Fibroblast of pulmonary artery (primary cell): ENCODE measurements around the gene CDK14.

Source experiments
- DNase-seq: peaks from one replicate; pipeline ENCODE4 v3.0.0-alpha.2; 2010; ENCODE audit warnings: low read depth
- H3K4me3 ChIP-seq: replicated peaks from 2 replicates; pipeline ENCODE4 v1.5.1; 2011; ENCODE audit warnings: low read depth, mild to moderate bottlenecking, control low read depth, low read length, moderate library complexity
- CTCF ChIP-seq: IDR thresholded peaks from 2 replicates; pipeline ENCODE4 v1.5.1; 2011; ENCODE audit warnings: mild to moderate bottlenecking, control low read depth, low read length, inconsistent platforms; ENCODE audit errors: missing control alignments

Gene CDK14

GRCh38 chr7:91157579-91158320 lies 561.6 kb downstream of the CDK14 start:
- TF ChIP-seq CTCF, result no peak
- no peak overlapping the region for H3K4me3 ChIP-seq
- no peak for DNase-seq

DNA sequence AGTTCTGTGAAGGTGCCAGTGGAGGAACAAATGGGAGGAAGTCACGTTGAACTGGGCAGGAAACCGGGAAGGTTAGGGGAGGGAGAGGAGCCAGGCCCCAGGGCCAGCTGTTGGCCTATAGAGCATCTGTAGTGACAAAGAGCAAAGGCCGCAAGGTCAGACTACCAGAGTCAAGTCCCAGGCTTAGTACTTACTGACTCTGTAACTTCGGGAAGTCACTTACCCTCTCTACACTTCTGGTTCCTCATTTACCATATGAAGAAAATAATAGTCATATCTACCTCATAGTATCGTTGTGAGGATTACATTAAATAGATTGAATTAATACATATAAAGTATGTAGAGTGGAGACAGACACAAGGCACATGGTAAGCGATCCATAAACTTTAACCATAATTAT lies 566.3 kb downstream of the CDK14 start:
- TF ChIP-seq CTCF, result no peak
- H3K4me3 ChIP-seq, result no peak overlapping the region
- no peak for DNase-seq

GRCh38 chr7:91164506-91164905 lies 568.4 kb downstream of the CDK14 start:
- H3K4me3 ChIP-seq, result no peak overlapping the region
- DNase-seq, result no peak
- TF ChIP-seq CTCF, result no peak

- TF ChIP-seq CTCF, result no peak
- peak; percentile 52 for DNase-seq
- no peak overlapping the region for H3K4me3 ChIP-seq
Measured at GRCh38 chr7:91165006-91165845, 569.1 kb downstream of the CDK14 start.

GRCh38 chr7:91165846-91166230 lies 569.7 kb downstream of the CDK14 start:
- no peak overlapping the region for H3K4me3 ChIP-seq
- no peak for DNase-seq
- no peak for TF ChIP-seq CTCF

DNA sequence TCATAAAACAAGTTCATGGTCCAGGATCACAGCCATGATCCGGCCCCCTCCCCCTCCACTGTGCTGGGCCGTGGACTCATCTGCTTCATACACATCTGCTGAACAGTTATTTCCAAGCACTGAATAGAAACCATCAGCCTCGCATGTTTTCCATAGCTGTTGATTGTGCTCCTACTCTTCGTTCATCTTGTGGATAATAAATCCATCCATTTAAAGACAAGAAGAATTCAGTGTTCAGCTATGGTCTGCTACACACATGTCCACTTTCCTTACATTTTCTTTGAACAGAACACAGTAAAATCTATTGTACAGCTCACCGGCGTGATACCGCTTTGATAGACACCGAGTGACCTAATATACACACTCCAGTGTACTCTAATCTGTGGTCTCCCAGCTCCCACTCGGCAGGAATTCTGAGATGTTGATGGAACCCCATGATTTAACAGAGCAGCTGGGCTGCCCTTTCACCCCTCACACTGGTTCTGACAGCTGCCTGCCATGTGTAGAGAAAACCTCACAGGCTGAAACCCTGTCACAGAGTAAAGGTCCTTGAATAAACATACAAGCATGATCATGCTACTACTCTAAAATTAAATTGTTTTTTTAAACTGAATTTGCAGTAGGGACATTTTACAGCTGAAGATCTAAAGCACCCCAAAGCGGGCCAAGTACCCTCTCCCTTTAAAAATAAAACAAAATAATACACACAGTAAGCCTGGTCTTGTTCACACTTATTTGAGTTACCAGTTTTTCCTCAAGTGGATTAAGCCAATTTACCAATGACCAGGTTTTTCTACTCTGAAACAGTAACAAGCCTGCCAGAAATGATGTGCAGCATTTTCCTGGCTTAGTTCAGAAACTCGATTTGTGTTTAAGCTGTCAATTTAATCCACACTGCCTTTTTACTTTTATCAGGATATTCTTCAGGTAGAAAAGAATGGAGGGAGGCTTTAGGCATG lies 573.0 kb downstream of the CDK14 start:
- TF ChIP-seq CTCF, result no peak
- H3K4me3 ChIP-seq, result no peak overlapping the region
- DNase-seq, result no peak
